Measurements from ENCODE around the gene ANKRD55. TPM values are rescaled to one million over a fixed set of nuclear protein-coding genes. Genes with fewer than 3 reads are reported as not detected.
"Not testable (repeated sequence)": the region's sequence is repeated elsewhere in the genome, so short reads cannot be mapped to it uniquely, and the experiment has no call there.

ANKRD55 gene
- total RNA-seq, 2 experiments from 2014 or later, result not detected

DNA sequence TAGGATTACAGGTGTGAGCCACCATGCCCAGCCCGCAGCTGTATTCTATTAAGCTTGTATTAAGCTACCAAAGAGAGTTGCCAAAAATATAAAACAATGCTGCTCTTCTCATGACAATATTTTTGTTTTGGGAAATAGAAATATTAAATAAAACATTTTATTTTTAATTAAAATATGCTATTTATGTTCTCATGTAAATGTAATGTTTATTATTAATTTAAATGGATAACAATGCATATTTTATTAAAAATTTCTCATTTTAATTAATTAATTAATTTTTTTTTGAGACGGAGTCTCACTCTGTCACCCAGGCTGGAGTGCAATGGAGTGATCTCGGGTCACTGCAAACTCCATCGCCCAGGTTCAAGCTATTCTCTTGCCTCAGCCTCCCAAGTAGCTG is 117.5 kb downstream of the ANKRD55 start:
- CTCF ChIA-PET, result no interaction called here
- POLR2A ChIA-PET, result no interaction called here

GRCh38 chr5:56112526-56113121 is 120.5 kb downstream of the ANKRD55 start:
- CTCF ChIA-PET, result no interaction called here
- POLR2A ChIA-PET, result no interaction called here

- POLR2A ChIA-PET, result no interaction called here
- CTCF ChIA-PET, result no interaction called here
Observed at GRCh38 chr5:56111404-56111781, 121.7 kb downstream of the ANKRD55 start.

- ChIA-PET CTCF (interaction anchor here (0.6 kb wide), 1 partner anchor 174 kb away, joined by 3 read pairs; no protein-coding TSS in a partner anchor), POLR2A (no interaction called here)
Observed at GRCh38 chr5:56110646-56111403, 122.3 kb downstream of the ANKRD55 start.

GRCh38 chr5:56108246-56108645 is 124.9 kb downstream of the ANKRD55 start:
- CTCF ChIA-PET, result no interaction called here
- POLR2A ChIA-PET, result no interaction called here

GRCh38 chr5:56106837-56107236 is 126.3 kb downstream of the ANKRD55 start:
- POLR2A ChIA-PET, result no interaction called here
- CTCF ChIA-PET, result no interaction called here

- ChIA-PET POLR2A (no interaction called here), CTCF (no interaction called here)
Observed at GRCh38 chr5:56105511-56106291, 127.4 kb downstream of the ANKRD55 start.

GRCh38 chr5:56102889-56103288 is 130.2 kb downstream of the ANKRD55 start:
- ChIA-PET POLR2A (no interaction called here), CTCF (no interaction called here)

DNA sequence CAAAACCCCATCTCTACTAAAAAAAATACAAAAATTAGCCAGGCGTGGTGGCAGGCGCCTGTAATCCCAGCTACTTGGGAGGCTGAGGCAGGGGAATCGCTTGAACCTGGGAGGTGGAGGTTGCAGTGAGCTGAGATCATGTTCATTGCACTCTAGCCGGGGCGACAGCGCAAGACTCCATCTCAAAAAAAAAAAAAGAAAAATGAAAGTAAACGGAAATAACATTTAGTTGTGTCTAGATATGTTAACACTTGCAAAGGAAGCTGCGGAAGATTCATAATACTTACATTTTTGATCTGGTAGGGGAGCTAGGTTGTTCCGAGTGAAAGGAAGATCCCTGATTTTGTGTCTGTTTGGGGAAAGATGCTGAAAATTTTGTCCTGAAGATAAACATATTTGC is 130.9 kb downstream of the ANKRD55 start:
- CTCF ChIA-PET, POLR2A ChIA-PET: not testable (repeated sequence)

DNA sequence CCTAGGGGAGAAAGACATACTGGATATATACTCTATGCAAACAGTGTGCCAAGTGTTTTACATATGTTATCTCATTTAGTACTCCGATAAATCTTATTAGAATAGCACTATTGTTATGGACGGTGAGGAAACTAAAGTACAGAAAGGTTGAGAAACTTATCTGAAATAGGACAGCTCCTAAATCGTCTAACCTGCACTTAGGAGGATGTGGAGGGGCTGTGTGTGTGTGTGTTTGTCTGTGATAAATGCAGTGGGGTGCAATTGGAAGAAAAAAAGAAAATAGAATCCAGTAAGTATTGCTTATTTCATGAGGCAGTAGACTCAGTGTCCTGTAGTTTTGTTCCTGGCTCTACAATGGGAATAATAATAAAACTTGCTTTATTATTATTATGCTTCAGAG is 131.9 kb downstream of the ANKRD55 start:
- ChIA-PET POLR2A (no interaction called here), CTCF (no interaction called here)

DNA sequence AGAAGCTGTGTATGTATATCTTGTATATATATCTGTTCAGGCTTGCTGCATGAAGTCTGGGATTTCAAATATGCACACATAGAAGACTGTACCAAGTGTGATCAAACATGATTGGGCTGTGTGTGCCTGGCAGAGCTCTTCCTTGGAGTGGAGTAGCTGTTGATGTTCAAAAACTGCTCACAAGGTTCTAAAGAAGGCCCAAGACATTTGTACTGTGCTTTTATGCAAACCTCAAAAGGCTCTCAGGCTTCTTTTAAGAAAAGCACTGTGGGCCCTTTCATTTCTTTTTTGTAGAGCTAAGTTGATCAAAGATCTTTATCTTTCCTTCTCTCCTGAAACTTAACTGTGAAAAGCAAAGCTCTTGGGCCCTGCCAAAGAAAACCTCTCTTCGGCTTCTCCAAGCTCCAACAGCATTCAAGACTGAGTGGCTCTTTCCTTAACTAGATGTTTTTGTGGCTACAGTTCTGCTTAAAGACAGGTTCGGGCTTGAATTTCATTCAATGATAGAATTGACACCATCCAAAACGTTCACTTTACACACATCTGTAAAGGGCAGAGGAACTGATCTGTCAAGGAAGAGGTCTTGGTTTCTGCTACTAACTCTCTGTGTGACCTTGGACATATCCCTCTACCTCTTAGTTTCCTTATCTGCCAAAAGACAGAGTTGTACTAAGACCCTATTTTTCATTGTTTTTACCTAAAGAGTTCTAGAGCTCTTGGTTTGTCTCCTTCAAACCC is 132.5 kb downstream of the ANKRD55 start:
- CTCF ChIA-PET, result interaction anchor here (1.0 kb wide), 1 partner anchor 170 kb away, joined by 3 read pairs; no protein-coding TSS in a partner anchor
- POLR2A ChIA-PET, result no interaction called here

GRCh38 chr5:56099346-56099745 is 133.8 kb downstream of the ANKRD55 start:
- CTCF ChIA-PET, result no interaction called here
- POLR2A ChIA-PET, result no interaction called here

DNA sequence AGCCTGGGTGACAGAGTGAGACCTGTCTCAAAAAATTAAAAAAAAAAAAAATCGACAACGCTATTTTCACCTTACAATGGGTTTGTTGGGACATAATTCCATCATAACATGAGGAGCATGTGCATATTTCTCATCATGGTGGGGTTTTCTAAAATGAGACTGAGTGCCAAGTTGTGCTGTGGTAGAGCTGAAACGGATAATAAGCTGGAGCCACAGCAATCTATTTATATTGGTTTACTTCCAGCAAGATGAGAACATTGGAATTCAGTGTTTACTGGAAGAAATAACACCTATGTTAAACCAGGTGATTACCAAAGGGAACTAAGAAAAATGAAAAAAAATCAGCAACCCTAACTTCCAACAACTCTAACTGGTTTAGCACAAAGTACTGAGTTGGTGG is 136.1 kb downstream of the ANKRD55 start:
- ChIA-PET CTCF (interaction anchor here (0.6 to 0.7 kb wide), 2 partner anchors 64 to 683 kb away, joined by 3 to 4 read pairs; no protein-coding TSS in a partner anchor), POLR2A (no interaction called here)

DNA sequence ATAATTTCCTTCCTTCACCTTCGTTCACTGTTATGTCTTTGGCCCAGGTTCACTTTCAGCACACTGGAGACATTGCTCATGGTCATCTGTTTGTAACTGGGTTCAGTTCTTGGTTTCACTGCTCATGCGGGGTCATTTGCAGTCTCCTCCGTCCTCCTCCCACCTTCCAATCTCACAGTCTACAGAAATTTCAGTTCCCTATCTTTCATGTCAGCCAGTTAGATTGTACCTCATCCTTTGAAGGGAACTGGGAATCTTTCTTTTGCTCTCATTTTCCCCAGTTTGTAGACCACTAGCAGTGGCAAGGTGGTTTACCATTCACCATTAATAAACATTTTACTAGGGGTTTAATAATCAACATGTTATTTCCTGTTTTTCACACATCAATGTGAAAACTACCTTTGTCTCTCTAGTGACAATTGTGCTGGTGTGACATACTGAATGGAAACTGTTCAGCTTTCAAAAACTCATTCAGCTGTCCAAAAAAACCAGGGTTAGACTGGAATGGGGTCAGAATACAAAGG is 137.5 kb downstream of the ANKRD55 start:
- ChIA-PET POLR2A (no interaction called here), CTCF (no interaction called here)

- ChIA-PET CTCF (interaction anchor here (1.1 to 1.3 kb wide), 2 partner anchors 14 to 22 kb away, joined by 3 to 4 read pairs; no protein-coding TSS in a partner anchor), POLR2A (interaction anchor here (0.6 to 1.2 kb wide), 3 partner anchors 32 to 100 kb away, joined by 3 to 5 read pairs (median 3); partner anchors contain the start of gene IL6ST)
Observed at GRCh38 chr5:56094579-56095361, 138.4 kb downstream of the ANKRD55 start.

DNA sequence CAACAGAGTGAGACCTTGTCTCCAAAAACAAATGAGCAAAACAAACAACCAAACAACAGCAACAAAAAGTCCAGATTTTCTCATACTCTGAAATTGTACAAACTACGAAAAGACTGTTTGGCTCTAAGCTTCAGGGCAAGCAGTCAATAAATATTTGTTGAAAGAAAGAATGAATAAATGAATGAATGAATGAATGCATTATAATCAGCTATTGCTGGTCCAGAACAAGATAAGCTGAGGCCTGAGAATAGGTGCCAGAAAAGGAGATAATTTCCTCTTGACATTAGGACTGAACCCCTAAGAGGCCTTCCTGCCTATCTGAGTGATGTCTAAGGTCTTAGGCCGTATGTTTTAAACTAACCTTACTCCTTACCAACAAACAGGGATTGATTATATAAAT is 139.2 kb downstream of the ANKRD55 start:
- POLR2A ChIA-PET, result interaction anchor here (0.6 to 1.2 kb wide), 3 partner anchors 32 to 99 kb away, joined by 3 to 5 read pairs (median 3); partner anchors contain the start of gene IL6ST
- CTCF ChIA-PET, result interaction anchor here (1.1 to 1.3 kb wide), 2 partner anchors 13 to 21 kb away, joined by 3 to 4 read pairs; no protein-coding TSS in a partner anchor

GRCh38 chr5:56092115-56092514 is 141.0 kb downstream of the ANKRD55 start:
- ChIA-PET POLR2A (no interaction called here), CTCF (interaction anchor here (0.5 kb wide), 1 partner anchor 156 kb away, joined by 3 read pairs; no protein-coding TSS in a partner anchor)

DNA sequence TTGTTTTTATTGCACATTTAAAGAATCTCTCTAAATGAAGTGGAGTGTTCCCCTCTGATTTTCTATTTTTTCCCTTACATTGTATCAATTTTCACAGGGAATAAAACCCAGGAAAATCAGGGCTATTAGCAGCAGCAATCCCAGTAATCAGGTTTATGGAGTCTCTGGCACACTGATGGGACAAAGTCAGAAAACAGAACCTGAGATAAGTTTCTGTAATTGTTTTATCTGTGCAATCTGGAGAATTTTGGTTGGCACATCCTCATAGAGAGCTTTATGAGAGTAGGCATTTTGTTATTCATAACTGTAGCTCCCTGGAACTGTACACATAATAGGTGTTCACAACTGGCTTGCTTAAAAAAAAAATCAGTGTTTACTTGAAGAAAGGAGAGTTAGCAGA is 141.5 kb downstream of the ANKRD55 start:
- ChIA-PET CTCF (interaction anchor here (0.5 to 0.8 kb wide), 3 partner anchors 13 to 509 kb away, joined by 3 to 4 read pairs (median 3); no protein-coding TSS in a partner anchor), POLR2A (interaction anchor here (0.6 kb wide), 1 partner anchor 102 kb away, joined by 8 read pairs; no protein-coding TSS in a partner anchor)

Data from activated CD8-positive, alpha-beta memory T cell treated with anti-CD3 and anti-CD28 coated beads for 36 hours (primary cell).